SK-N-SH treated with all-trans-retinoic acid at 6 μM for 48 hours (cell line): ENCODE results near the gene AP3S2.

Experiments used
- ARNTL ChIP-seq: fragments of 450-650 bp; formaldehyde crosslinking; IDR thresholded peaks from 2 replicates; pipeline ENCODE4 v1.5.0; 2020; ENCODE audit warnings: low read depth, mild to moderate bottlenecking, moderate library complexity, borderline replicate concordance
- CREB5 ChIP-seq: fragments of 250-450 bp; sonication (Bioruptor Pico); IDR thresholded peaks from 2 replicates; pipeline ENCODE4 v1.5.1; 2020; ENCODE audit warnings: low read depth, mild to moderate bottlenecking, moderate library complexity
- CSDC2 ChIP-seq: fragments of 250-450 bp; sonication (Bioruptor Pico); IDR thresholded peaks from 2 replicates; pipeline ENCODE4 v1.5.0; 2020; ENCODE audit warnings: mild to moderate bottlenecking, moderate library complexity
- OSR1 ChIP-seq: fragments of 250-450 bp; sonication (Bioruptor Pico); IDR thresholded peaks from 2 replicates; pipeline ENCODE4 v1.8.0; 2022; ENCODE audit warnings: moderate library complexity, mild to moderate bottlenecking, inconsistent platforms
- PATZ1 ChIP-seq: fragments of 250-450 bp; sonication (Bioruptor Pico); IDR thresholded peaks from 2 replicates; pipeline ENCODE4 v1.8.0; 2020; ENCODE audit warnings: mild to moderate bottlenecking, moderate library complexity, borderline replicate concordance
- RARB ChIP-seq: fragments of 250-450 bp; sonication (Bioruptor Pico); IDR thresholded peaks from 2 replicates; pipeline ENCODE4 v1.8.0; 2021; ENCODE audit warnings: mild to moderate bottlenecking, moderate library complexity
- TCF4 ChIP-seq: fragments of 250-450 bp; sonication (Bioruptor Pico); IDR thresholded peaks from 2 replicates; pipeline ENCODE4 v1.8.0; 2021; ENCODE audit warnings: mild to moderate bottlenecking, moderate library complexity, borderline replicate concordance
- TOX ChIP-seq: fragments of 250-450 bp; sonication (Bioruptor Pico); IDR thresholded peaks from 2 replicates; pipeline ENCODE4 v1.8.0; 2021; ENCODE audit warnings: mild to moderate bottlenecking, moderate library complexity, borderline replicate concordance
- TSHZ2 ChIP-seq: fragments of 250-450 bp; sonication (Bioruptor Pico); IDR thresholded peaks from 2 replicates; pipeline ENCODE4 v1.5.0; 2020; ENCODE audit warnings: mild to moderate bottlenecking, moderate library complexity
- ZC3H10 ChIP-seq: fragments of 250-450 bp; sonication (Bioruptor Pico); IDR thresholded peaks from 2 replicates; pipeline ENCODE4 v1.5.1; 2021; ENCODE audit warnings: mild to moderate bottlenecking, moderate library complexity
- ZNF565 ChIP-seq: fragments of 450-650 bp; formaldehyde crosslinking; conservative IDR thresholded peaks from 2 replicates; pipeline ENCODE4 v1.5.0; 2020; ENCODE audit warnings: low read depth, mild to moderate bottlenecking, moderate library complexity
- ZNF70 ChIP-seq: fragments of 450-650 bp; formaldehyde crosslinking; IDR thresholded peaks from 2 replicates; pipeline ENCODE4 v1.5.0; 2020; ENCODE audit warnings: mild to moderate bottlenecking, moderate library complexity

GRCh38 chr15:89898146-89898545 lies 4.4 kb upstream of the AP3S2 start:
- no peak for TF ChIP-seq RARB (CRISPR knock-in tag)
- no peak for TF ChIP-seq TOX (CRISPR knock-in tag)
- no peak for TF ChIP-seq ARNTL (CRISPR knock-in tag)
- no peak for TF ChIP-seq ZNF70 (CRISPR knock-in tag)
- TF ChIP-seq OSR1: no peak
- TF ChIP-seq CSDC2 (CRISPR knock-in tag): no peak
- TF ChIP-seq TCF4 (CRISPR knock-in tag): no peak
- no peak for TF ChIP-seq ZNF565 (CRISPR knock-in tag)
- no peak for TF ChIP-seq ZC3H10 (CRISPR knock-in tag)
- no peak for TF ChIP-seq PATZ1 (CRISPR knock-in tag)
- TF ChIP-seq CREB5: no peak
- no peak for TF ChIP-seq TSHZ2 (CRISPR knock-in tag)
